ENCODE data around the gene IER5L. TPM values are rescaled to one million over a fixed set of nuclear protein-coding genes. Genes with fewer than 3 reads are reported as not detected.
"Not testable (repeated sequence)": the region's sequence is repeated elsewhere in the genome, so short reads cannot be mapped to it uniquely, and the experiment has no call there.

The IER5L gene
- polyA plus RNA-seq, 1 donor = 6.6 TPM

DNA sequence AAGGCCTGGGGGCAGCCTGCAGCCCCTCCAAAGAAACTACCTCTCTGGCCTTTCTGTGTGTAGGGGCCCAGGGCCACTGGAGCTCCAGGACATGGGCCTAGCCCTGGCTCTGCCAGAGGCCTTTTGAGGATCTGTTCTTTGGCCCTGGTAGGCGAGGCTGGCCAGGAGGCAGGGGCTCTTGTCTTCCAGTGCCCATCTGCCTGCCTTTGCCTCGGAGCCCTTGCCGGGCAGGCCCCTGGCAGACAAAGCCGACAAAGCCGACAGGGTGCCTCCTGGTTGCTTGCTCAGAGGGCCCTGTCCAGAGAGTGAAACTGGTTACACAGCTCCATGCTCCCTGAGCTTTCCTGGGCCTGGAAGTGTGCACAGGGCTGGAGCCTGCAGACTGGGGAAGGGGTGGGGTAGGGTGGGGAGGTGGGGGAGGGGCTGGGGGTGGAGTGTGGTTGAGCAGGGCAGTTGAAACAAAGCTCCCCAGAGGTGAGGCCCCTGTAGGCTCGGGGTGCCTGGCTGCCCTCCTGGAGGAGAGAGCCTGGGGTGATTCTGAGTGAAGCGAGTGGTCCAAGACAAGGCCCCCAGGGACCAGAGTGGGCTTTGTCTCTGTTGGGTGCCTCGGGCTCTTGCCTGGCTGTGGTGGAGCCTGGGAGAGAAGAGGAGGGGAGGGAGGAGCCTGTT, 37.5 kb downstream of the IER5L start:
- DNase-seq = peak; percentile 36

DNA sequence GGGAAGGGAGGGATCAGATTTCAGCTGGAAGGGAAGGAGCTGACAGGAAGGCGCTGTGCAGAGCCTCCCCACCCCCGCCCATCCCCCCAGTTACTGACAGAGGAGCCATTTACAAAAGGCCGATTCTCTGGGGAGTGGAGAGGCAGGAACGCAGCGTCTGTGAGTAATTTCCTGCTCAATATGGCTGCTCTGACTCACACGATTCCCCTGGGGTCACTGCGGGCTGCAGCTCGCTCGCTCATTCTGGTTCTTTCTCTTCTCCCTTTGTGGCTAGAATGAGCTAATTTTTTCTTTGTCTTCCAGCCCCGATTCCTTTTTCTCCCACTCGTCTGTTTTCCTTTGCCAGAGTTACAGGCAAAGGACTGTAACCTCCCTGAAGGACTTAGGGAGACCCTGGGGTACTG, 38.1 kb downstream of the IER5L start:
- DNase-seq = peak; percentile 97

DNA sequence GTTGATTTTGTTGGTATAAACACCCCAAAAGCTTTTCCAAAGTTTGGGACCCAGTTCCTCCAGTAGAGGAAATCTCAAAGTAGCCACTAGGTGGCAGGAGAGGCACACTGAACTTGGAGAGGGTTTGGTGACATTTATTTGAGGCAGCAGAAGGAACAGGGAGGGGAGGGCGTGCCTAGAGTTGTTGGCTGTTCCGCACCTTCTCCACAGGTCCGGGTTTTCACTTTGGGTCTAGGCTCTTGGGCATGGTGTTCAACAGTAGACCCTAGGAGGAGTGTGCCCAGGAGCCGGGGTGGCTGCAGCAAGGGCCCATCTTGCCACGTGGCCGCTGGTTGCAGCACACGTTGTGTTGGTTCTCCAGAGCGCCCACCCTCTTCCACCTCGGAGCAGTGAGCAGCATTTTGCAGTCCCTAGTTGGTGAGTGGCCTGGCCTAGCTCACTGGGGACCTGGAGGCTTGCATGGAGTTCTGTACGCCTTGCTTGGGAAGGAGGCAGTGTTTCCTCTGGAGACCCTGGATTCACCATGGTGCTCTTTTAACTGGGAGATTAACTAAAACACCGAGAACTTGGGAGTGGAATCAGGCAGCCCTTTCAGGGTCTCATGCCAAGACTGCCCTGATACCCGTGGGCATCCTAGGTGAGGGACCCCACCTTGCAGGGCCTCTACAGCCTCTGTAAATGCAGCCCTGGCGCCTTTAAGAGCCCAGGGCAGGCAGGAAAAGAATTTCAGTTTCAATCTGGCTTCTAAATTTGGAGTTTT, 38.6 kb downstream of the IER5L start:
- DNase-seq = peak; percentile 91

DNA sequence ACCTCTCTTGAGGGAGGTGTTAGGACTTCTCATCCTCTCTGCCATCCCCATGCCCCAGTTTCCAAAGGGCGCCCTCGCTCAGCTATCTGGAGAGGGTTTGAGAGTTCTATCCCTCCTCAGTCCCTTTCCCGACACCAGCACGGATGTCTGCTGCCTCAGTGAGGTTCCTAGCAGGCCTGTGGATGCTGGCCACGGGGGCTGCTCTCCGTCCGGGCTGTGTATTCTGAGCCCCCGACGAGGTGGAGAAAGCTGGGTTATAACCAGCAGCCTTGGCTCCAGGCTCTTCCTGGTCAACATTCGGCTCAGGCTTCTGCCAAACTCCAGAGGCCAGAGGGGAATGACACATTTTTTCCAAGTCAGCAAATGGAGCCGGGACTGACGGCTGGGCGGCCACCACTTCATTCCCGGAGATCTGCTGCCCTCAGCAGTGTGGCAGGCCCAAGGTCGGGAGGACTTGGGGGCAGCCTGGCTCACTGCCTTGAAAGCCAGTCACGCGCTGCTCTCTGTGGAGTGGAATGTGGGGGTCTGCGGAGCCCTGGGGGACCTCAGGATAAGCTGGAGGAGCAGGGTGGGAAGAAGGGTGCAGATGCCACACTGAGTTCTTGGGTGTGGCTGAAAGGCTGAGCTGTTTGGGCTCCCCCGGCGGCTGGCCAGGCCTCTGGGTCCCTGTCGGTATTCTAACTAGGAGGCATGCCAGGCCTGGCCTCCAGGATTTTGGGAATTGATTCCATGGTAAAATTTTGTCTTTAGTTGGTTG, 39.4 kb downstream of the IER5L start:
- no peak for DNase-seq

DNA sequence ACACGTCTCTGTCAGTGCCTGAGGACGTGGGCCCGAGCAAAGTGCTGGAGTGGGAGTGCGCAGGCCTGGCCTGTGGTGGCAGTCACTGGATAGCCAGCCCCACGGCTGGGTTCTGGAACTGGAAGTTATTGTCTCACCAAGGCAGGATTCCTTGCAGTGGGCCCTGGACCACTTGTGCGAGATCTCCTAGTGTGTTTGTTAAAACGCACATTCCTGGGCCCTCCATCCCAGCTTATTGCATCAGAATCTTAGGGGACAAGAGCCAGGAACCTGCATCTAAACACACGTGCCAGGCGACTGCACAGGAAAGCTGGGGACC, 40.0 kb downstream of the IER5L start:
- DNase-seq = no peak

DNA sequence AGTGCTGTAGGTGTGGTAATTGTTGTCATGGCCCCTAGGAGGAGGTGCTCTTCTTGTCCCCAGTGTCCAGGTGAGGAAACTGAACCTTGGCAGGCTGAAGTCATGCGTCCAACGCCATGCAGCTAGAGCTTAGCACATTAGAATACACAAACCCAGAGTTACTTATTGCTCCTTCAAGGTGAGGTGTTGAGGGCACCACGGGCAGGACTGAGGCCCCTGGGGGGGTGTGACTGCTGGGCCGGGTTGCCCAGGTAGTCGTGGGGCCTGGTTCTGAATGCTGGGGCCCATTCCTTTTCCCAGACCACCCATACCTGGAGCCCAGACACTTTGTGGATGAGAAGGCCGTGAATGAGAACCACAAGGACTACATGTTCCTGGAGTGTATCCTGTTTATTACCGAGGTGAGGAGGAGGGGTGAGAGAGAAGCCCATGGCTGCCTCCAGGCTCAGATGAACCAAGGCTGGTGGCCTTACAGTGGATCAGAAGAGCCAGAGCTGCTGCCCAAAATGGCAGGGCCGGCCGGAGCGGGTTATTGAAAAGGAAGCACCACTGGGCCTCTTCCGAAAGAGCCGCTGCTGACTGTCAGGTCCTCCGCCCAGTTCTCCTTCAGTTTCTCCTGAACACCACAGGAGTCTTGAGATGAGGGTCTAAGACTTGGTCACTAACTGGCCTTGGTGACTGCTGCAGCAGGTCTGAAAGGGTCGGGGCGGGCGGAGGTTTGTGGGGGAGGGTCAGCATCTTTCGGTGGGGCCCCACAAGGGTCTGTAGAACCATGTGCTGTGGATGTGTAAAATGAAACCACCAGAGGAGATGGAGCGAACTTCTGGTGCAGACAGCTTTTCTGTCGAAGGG, 40.5 kb downstream of the IER5L start:
- DNase-seq = no peak

DNA sequence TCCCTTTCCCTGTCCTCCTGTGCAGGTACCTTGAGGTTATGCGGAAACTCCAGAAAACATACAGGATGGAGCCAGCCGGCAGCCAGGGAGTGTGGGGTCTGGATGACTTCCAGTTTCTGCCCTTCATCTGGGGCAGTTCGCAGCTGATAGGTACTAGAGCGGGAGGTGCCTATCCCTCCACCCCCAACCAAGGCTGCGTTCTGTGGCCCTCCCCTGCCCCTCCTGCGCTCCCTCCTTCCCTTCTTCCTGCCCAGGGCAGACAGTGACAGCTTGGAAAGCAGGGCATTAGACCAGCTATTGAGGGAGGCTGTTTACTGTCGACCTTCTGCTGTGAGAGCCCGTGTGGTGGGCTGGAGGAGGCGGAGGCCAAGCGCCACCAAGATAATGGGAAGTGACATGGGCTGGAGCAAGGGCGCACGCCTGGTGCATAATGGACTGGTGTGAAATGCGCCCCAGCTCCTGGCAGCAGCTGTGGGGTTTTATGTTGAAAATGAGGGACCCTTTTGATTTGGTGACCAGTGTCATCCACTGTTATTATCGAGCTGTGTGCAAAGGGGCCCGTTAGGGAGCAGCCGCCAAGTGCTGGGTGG, 41.5 kb downstream of the IER5L start:
- no peak for DNase-seq

DNA sequence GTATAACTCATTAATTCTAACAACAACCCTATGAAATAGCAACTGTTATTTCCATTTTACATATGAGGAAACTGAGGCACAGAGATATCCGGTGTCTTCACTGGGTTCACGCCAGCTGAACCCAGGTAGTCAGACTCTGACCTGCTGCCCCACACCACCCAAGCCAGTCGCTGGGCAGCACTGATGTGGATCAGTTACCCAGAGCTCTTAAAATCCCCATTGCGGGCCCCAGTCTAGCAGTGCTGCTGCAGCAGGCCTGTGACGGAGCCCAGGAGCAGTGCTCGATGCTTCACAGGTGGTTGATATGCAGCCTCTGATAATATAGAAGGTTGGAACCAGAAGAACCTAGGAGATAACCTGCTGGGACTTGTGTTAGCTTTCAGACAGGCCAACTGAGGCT, 42.6 kb downstream of the IER5L start:
- no peak for DNase-seq

DNA sequence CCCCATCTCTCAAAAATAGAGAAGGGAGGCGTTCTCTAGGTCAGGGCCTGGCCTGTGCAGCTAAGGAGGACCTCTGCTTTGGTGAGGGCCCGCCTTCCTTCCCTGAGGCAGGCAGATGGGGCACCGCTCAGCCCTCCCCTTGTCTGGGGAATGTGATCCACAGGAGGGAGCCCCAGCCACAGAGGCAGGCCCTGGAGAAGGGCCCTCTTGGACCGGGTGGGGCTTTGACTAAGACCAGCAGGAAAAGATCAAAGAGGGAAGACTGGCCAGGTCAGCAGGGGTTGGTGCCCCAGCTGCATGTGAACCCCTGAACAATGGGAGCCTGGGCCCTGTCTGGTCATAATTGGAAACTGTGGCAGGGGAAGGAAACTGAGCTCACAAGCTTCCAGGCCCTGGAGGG, 45.0 kb downstream of the IER5L start:
- no peak for DNase-seq

DNA sequence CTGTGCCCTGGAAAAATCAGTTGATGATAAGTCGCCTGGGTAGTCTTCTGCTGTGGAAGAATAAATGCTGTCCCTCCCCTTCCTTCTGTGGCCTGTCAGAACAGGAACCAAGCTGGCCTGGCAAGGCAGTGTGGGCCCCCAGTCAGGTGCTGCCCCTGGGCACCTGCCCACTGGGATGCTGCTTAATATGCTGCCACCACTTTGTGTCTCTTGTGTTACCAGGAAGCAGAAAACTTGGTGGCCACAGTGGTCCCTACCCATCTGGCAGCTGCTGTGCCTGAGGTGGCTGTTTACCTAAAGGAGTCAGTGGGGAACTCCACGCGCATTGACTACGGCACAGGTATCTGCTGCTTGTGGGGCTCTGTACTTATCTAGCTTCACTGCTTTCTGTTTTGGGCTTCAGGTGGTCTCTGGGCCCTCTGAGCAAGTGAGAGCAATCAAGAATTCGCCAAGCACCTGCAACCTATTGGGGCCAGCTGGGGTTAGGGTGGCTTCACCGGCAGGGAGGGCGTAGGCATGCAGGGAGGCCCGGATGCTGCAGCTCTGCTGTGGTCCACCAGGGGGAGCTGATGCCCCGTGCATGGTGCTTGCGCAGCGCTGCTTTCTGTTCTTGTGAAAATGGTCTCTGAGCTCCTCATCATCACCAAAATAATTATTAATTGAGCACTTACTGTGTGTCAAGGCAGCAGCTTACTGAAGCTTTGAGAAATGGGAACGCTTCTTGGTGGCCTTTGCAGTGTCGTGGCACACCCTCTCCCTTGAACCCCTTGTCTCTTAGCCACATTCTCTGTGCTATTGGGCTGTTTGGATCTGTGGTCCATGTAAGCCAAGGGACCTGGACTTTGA, 46.5 kb downstream of the IER5L start:
- DNase-seq = no peak

DNA sequence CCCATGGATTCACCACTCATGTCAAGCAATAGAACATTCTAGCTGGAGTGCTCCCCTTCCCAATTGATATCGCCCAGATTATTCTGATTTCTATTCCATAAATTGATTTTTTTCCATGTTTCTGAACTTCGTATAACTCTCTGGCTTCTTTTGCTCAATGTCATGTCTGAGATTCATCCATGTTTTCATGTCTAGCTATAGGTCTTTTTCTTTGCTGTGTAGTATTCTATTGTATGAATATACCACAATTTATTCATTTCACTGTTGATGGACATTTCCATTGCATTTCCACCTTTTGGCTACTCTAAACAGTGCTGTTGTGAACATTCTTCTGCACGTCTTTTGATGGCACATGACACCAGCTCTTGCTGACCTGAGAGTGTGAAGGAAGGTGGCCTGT, 47.3 kb downstream of the IER5L start:
- DNase-seq = no peak

DNA sequence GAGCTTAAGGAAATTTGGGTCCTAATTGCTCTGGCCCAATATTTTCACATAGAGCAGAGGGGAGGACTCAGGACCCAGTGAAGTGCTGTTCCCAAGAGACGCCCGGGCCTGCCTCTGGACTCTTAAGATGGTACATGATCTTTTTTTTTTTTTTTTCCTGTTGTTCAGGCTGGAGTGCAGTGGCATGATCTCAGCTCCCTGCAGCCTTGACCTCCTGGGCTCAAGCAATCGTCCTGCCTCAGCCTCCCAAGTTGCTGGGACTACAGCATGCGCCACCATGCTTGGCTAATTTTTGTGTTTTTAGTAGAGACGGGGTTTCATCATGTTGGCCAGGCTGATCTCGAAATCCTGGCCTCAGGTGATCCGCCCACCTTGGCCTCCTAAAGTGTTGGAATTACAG, 47.8 kb downstream of the IER5L start:
- not testable (repeated sequence) for DNase-seq

DNA sequence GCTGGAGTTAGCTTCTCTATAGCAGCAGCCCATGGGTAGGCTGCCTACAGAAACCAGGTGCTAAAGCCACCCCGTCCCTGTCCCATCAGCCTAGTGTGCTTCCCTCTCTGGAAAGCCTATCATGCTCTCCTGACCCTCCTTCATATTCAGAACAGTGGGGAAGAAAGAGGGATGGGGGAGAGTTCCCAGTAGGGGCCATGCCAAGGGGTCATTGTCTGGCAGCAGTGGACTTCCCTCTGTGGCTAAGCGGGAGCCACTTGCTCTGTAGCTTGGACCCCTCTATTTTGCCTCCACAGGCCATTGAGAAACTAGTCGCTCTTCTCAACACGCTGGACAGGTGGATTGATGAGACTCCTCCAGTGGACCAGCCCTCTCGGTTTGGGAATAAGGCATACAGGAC, 49.4 kb downstream of the IER5L start:
- no peak for DNase-seq

DNA sequence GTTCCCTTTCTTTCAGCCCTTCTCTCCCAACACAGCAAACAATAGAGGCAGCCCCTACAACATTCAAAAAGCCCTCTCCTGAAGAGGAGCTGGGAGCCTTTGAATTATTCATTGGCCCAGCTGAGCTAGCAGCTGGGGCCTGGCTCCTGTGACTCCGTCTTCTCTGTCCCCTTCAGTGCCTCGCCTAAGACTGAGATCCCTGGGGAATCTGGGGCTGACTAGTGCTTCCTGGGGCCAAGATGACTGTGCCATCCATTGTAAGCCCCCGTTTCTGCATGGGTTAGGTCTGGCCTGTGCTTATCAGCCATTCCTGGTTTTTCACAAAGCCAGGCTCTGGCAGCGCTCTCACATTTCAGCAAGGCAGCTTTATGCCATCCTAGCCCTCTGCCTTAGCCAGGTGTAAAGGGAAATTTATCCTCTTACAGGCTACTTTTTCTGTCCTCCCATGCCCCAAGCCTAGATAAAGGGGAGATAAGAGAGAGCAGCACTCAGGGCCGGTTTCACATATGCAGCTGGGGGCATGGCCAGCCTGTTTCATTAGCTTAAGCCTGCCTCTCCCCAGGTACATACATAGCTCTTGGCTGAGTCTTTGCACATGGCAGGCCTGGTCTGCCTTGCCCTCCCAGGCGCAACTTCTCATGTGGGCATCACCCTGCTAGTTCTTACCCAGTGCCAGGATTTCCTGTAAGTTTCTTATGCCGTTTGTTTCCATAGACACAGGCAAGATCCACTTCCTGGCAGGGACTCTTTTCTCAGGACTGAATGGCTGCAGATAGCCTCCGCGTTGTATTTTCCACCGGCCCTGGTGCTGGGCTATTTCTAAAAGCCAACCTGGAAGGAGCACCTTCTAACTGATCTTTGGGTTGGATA, 51.1 kb downstream of the IER5L start:
- no peak for DNase-seq

Other genes with a start within 250 kb of the IER5L start
- gene DOLK, start 230.7 kb downstream of the IER5L start, polyA plus RNA-seq (ENCODE audit: insufficient read length) = 14.4 TPM
- 53.9 TPM for gene NUP188, start 230.6 kb downstream of the IER5L start, polyA plus RNA-seq (ENCODE audit: insufficient read length)
- gene SH3GLB2, start 149.9 kb downstream of the IER5L start, polyA plus RNA-seq (ENCODE audit: insufficient read length) = 111 TPM
- gene MIGA2, start 141.6 kb downstream of the IER5L start, polyA plus RNA-seq (ENCODE audit: insufficient read length) = 18.8 TPM
- gene DOLPP1, start 97.2 kb downstream of the IER5L start, polyA plus RNA-seq (ENCODE audit: insufficient read length) = 20.2 TPM
- 39.2 TPM for gene CRAT, start 67.5 kb downstream of the IER5L start, polyA plus RNA-seq (ENCODE audit: insufficient read length)
- gene PTPA, start 66.8 kb downstream of the IER5L start, polyA plus RNA-seq (ENCODE audit: insufficient read length) = 104 TPM

All from left kidney (tissue), 2 donors.